T-helper 17 cell (primary cell): Measurements from ENCODE around the gene ACO1. TPM values are rescaled to one million over a fixed set of nuclear protein-coding genes. Genes with fewer than 3 reads are reported as not detected.

Experiments used
- ATAC-seq: fragments of 150-1000 bp; cut with Tn5 transposase; 2 replicates; pipeline ENCODE4 v1.10.0; 2021; ENCODE audit warnings: mild to moderate bottlenecking, moderate library complexity
- DNase-seq, 3 donors: peaks; one replicate each; pipeline versions ENCODE4 v3.0.0 to v3.0.0-alpha.2; 2020 to 2021
- H3K9me3 ChIP-seq: one replicate; pipeline ENCODE4 v1.7.0; 2013; ENCODE audit warnings: low read length, mild to moderate bottlenecking; ENCODE audit not compliant: control insufficient read depth, poor library complexity, severe bottlenecking
- H3K27ac Mint-ChIP-seq: one replicate; pipeline ENCODE4 v1.8.0; 2022; ENCODE audit warnings: mild to moderate bottlenecking, moderate library complexity, mixed read lengths
- H3K27me3 Mint-ChIP-seq: one replicate; pipeline ENCODE4 v1.8.0; 2022; ENCODE audit warnings: mixed read lengths
- H3K36me3 Mint-ChIP-seq: one replicate; pipeline ENCODE4 v1.8.0; 2022; ENCODE audit warnings: low read depth, mixed read lengths
- H3K4me1 Mint-ChIP-seq: one replicate; pipeline ENCODE4 v1.8.0; 2022; ENCODE audit warnings: mild to moderate bottlenecking, mixed read lengths
- H3K4me3 Mint-ChIP-seq: one replicate; pipeline ENCODE4 v1.8.0; 2022; ENCODE audit warnings: mild to moderate bottlenecking, moderate library complexity, mixed read lengths
- total RNA-seq, 4 donors: library from RNA in 2 of 4; stranded (reverse) in 2 of 4; gene quantifications; one replicate each; pipeline ENCODE4 v1.2.3 and lab custom pipeline; 2022 to 2026

The ACO1 gene
- total RNA-seq, 2 donors from 2014 or later = 3.1 to 3.9 TPM

DNA sequence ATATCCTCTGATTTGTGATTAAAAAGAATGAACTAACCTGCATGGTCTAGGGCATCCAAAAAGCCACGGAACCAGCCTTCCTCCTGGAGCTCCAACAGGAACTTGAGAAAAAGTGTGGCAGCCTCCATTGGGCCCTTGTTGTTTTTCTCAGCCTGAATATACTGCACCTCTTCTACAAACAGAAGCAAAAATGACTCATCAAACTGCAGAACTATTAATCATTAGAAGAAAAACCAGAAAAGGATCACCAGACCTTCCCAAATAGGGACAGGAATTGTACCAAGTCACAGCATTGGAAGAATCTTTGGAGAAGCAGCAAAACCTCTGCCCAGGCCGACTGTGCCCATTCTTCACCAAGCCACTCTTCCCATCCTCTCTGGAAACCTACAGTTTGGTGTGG lies 116.3 kb downstream of the ACO1 start:
- Mint-ChIP-seq H3K4me3 (no peak overlapping the region), H3K27ac (no peak overlapping the region), H3K4me1 (peaks cover 6% of the 10 kb centered on the region), H3K36me3 (no peaks in the 10 kb centered on the region), H3K27me3 (no peaks in the 10 kb centered on the region)
- H3K9me3 ChIP-seq = no peaks in the 10 kb centered on the region
- ATAC-seq (no peak), DNase-seq (no peak)

DNA sequence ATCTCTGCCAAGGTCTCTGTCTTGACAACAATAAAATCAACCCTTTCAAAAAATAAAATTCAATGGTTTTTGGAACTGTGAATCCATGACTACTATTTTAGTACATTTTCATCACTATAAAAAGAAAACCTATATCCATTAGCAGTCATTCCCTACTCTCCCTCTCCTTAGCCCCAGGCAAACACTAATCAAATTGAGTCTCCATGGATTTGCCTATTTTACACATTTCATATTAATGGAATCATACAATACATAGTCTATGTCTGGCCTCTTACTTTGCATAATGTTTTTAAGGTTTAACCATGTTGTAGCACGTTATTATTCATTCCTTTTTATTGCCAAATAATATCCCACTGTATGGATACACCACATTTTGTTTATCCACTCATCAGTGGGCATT lies 117.4 kb downstream of the ACO1 start:
- peaks cover 9% of the 10 kb centered on the region for H3K4me1 Mint-ChIP-seq
- no peak overlapping the region for H3K27ac Mint-ChIP-seq
- no peak overlapping the region for H3K4me3 Mint-ChIP-seq
- DNase-seq = no peak
- no peak for ATAC-seq
- H3K27me3 Mint-ChIP-seq = no peaks in the 10 kb centered on the region
- no peaks in the 10 kb centered on the region for H3K9me3 ChIP-seq
- no peaks in the 10 kb centered on the region for H3K36me3 Mint-ChIP-seq

DNA sequence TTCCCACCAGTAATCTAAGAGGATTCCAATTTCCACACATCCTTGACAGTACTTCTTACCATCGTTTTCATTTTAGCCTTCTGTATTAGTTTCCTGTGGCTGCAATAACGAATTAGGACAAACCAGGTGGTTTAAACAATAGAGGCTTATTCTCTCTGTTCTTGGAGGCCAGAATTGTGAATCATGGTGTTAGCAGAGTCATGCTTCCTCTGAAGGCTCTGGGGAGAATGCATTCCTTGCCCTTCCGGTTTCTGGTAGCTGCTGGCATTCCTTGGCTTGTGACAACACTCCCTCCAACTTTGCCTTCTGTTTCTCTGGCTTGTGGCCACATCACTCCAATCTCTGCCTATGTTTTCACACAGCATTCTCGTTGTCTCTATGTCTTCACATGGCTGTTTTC lies 118.0 kb downstream of the ACO1 start:
- H3K4me1 Mint-ChIP-seq = peaks cover 9% of the 10 kb centered on the region
- no peaks in the 10 kb centered on the region for H3K27me3 Mint-ChIP-seq
- H3K4me3 Mint-ChIP-seq = no peak overlapping the region
- DNase-seq = no peak
- no peaks in the 10 kb centered on the region for H3K9me3 ChIP-seq
- H3K27ac Mint-ChIP-seq = peak overlapping the region; percentile 59
- H3K36me3 Mint-ChIP-seq = no peaks in the 10 kb centered on the region
- ATAC-seq = no peak

DNA sequence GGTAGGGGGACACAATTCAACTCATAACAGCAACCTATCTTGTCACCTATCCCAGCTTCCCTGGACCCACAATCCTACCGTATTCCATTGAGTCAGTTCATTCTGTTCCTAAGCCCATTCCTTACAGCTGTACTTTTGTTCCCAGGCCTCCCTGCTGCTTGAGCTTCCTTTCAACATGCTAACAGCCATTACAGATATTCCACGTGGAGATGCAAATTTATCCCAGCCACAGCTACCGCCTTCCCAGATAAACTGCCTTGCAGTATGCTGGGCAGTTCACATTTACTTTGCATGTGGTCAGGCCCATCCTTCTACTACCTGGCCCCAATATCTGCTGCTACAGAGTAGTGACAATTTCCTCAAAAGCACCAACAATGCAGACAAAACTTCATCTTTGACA lies 118.6 kb downstream of the ACO1 start:
- DNase-seq (no peak), ATAC-seq (no peak)
- Mint-ChIP-seq H3K36me3 (no peaks in the 10 kb centered on the region), H3K4me1 (peaks cover 9% of the 10 kb centered on the region), H3K4me3 (no peak overlapping the region), H3K27ac (peak overlapping the region; percentile 59), H3K27me3 (no peaks in the 10 kb centered on the region)
- no peaks in the 10 kb centered on the region for H3K9me3 ChIP-seq

Other genes starting within 250 kb of the ACO1 start
- 10 to 100 TPM in 1 of 2 donors, 1 to 10 TPM in 1; 8.4 to 13.5 TPM for gene RIGI, start 141.6 kb downstream of the ACO1 start, total RNA-seq
- 10 to 100 TPM; 24.1 to 24.3 TPM for gene SMIM27, start 167.7 kb downstream of the ACO1 start, total RNA-seq
- 10 to 100 TPM; 25.8 to 28.3 TPM for gene TOPORS, start 167.9 kb downstream of the ACO1 start, total RNA-seq
- gene NDUFB6, start 188.5 kb downstream of the ACO1 start, total RNA-seq = 10 to 100 TPM; 11.1 to 14.2 TPM